ACC112 (cell line): ENCODE results near the gene ODAPH.
A peak's percentile ranks its signal among the peaks of the same experiment; 100 is the strongest.

Experiments used
- H2AFZ ChIP-seq: fragments of 200-600 bp; sonication (generic); one replicate; pipeline ENCODE4 v1.6.0; 2017; ENCODE audit warnings: antibody characterized with exemption, low read length; ENCODE audit not compliant: unreplicated experiment
- H3K27ac ChIP-seq: fragments of 200-600 bp; sonication (generic); 2 replicates; pipeline ENCODE4 v1.5.1; 2014; ENCODE audit warnings: low read depth, mild to moderate bottlenecking, antibody characterized with exemption, low read length, moderate library complexity
- H3K27me3 ChIP-seq: fragments of 200-600 bp; sonication (generic); 2 replicates; pipeline ENCODE4 v1.6.1; 2014; ENCODE audit warnings: mild to moderate bottlenecking, antibody characterized with exemption, low read length, moderate library complexity, mixed read lengths; ENCODE audit not compliant: insufficient read depth
- H3K36me3 ChIP-seq: fragments of 200-600 bp; sonication (generic); 2 replicates; pipeline ENCODE4 v1.6.1; 2016; ENCODE audit warnings: mild to moderate bottlenecking, antibody characterized with exemption, low read length, moderate library complexity, mixed read lengths; ENCODE audit not compliant: insufficient read depth
- H3K4me1 ChIP-seq: fragments of 200-600 bp; sonication (generic); one replicate; pipeline ENCODE4 v1.6.1; 2016; ENCODE audit warnings: low read length, mixed read lengths; ENCODE audit not compliant: insufficient read depth, unreplicated experiment, control insufficient read depth
- H3K4me3 ChIP-seq: fragments of 200-600 bp; sonication (generic); 2 replicates; pipeline ENCODE4 v1.5.1; 2014; ENCODE audit warnings: mild to moderate bottlenecking, low read depth, low read length
- H3K79me2 ChIP-seq: fragments of 200-600 bp; sonication (generic); one replicate; pipeline ENCODE4 v1.6.0; 2016; ENCODE audit warnings: low read length; ENCODE audit not compliant: control insufficient read depth, unreplicated experiment, insufficient read depth

The ODAPH gene

GRCh38 chr4:75593393-75593792 lies 37.5 kb downstream of the ODAPH start:
- H3K36me3 ChIP-seq: no peaks in the 10 kb centered on the region
- H3K79me2 ChIP-seq: no peaks in the 10 kb centered on the region
- H3K4me3 ChIP-seq: no peak overlapping the region
- H3K4me1 ChIP-seq: peaks cover 3% of the 10 kb centered on the region
- H3K27me3 ChIP-seq: no peaks in the 10 kb centered on the region
- H2AFZ ChIP-seq: no peak overlapping the region
- H3K27ac ChIP-seq: no peak overlapping the region

- H3K36me3 ChIP-seq: peaks cover 3% of the 10 kb centered on the region; the same call in 1 of the 2 replicates
- no peak overlapping the region for H3K4me3 ChIP-seq
- H3K27me3 ChIP-seq: no peaks in the 10 kb centered on the region
- no peak overlapping the region for H3K27ac ChIP-seq
- H3K79me2 ChIP-seq: no peaks in the 10 kb centered on the region
- H2AFZ ChIP-seq: no peak overlapping the region
- peaks cover 9% of the 10 kb centered on the region for H3K4me1 ChIP-seq
Measured at GRCh38 chr4:75596061-75596460, 40.2 kb downstream of the ODAPH start.

GRCh38 chr4:75598390-75598789 lies 42.5 kb downstream of the ODAPH start:
- Histone ChIP-seq H3K27me3 (no peaks in the 10 kb centered on the region), H2AFZ (peak overlapping the region; percentile 86), H3K27ac (no peak overlapping the region), H3K79me2 (no peaks in the 10 kb centered on the region), H3K4me1 (peaks cover 9% of the 10 kb centered on the region), H3K4me3 (no peak overlapping the region), H3K36me3 (peaks cover 3% of the 10 kb centered on the region; the same call in 1 of the 2 replicates)

- H3K4me1 ChIP-seq: peaks cover 9% of the 10 kb centered on the region
- H3K27ac ChIP-seq: no peak overlapping the region
- H3K79me2 ChIP-seq: no peaks in the 10 kb centered on the region
- no peak overlapping the region for H2AFZ ChIP-seq
- H3K27me3 ChIP-seq: no peaks in the 10 kb centered on the region
- peaks cover 3% of the 10 kb centered on the region; the same call in 1 of the 2 replicates for H3K36me3 ChIP-seq
- no peak overlapping the region for H3K4me3 ChIP-seq
Measured at GRCh38 chr4:75599647-75600046, 43.8 kb downstream of the ODAPH start.

GRCh38 chr4:75605928-75606327 lies 50.1 kb downstream of the ODAPH start:
- Histone ChIP-seq H3K4me1 (no peaks in the 10 kb centered on the region), H3K4me3 (no peak overlapping the region), H3K27me3 (no peaks in the 10 kb centered on the region), H3K36me3 (no peaks in the 10 kb centered on the region), H3K79me2 (no peaks in the 10 kb centered on the region), H3K27ac (no peak overlapping the region), H2AFZ (no peak overlapping the region)

GRCh38 chr4:75612306-75612705 lies 56.4 kb downstream of the ODAPH start:
- Histone ChIP-seq H3K4me3 (no peak overlapping the region), H3K27me3 (no peaks in the 10 kb centered on the region), H2AFZ (no peak overlapping the region), H3K4me1 (no peaks in the 10 kb centered on the region), H3K79me2 (no peaks in the 10 kb centered on the region), H3K27ac (no peak overlapping the region), H3K36me3 (no peaks in the 10 kb centered on the region)
